Choroid plexus epithelial cell (primary cell): ENCODE results near the gene SYNRG.

Experiments used
- DNase-seq: peaks from one replicate; pipeline ENCODE4 v3.0.0-alpha.2; 2010; ENCODE audit warnings: low read depth
- H3K4me3 ChIP-seq: 2 replicates; pipeline ENCODE4 v1.5.1; 2011; ENCODE audit warnings: low read depth, mild to moderate bottlenecking, control low read depth, low read length, moderate library complexity
- TF ChIP-seq, protein P1 (sequence below): conservative IDR thresholded peaks from 2 replicates; pipeline ENCODE4 v1.5.1; 2011; ENCODE audit warnings: low read depth, mild to moderate bottlenecking, control low read depth, inconsistent platforms, low read length, moderate library complexity

Gene SYNRG

DNA sequence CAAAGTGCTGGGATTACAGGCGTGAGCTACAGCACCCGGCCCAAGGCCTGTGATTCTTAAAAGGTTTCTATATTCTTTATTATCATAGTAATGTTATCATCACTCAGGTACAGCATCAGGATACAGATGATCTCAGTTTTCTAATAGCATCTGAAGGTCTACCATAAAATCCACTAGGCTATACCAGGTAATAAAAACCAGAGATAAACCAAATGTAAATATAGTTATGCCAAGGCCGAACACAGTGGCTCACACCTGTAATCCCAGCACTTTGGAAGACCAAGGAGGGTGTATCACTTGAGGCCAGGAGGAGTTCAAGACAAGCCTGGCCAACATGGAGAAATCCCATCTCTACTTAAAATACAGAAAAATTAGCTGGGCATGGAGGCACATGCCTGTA, 53.8 kb downstream of the SYNRG start:
- no peak for DNase-seq
- H3K4me3 ChIP-seq = no peak overlapping the region
- TF ChIP-seq, protein P1, sequence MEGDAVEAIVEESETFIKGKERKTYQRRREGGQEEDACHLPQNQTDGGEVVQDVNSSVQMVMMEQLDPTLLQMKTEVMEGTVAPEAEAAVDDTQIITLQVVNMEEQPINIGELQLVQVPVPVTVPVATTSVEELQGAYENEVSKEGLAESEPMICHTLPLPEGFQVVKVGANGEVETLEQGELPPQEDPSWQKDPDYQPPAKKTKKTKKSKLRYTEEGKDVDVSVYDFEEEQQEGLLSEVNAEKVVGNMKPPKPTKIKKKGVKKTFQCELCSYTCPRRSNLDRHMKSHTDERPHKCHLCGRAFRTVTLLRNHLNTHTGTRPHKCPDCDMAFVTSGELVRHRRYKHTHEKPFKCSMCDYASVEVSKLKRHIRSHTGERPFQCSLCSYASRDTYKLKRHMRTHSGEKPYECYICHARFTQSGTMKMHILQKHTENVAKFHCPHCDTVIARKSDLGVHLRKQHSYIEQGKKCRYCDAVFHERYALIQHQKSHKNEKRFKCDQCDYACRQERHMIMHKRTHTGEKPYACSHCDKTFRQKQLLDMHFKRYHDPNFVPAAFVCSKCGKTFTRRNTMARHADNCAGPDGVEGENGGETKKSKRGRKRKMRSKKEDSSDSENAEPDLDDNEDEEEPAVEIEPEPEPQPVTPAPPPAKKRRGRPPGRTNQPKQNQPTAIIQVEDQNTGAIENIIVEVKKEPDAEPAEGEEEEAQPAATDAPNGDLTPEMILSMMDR = no peak

DNA sequence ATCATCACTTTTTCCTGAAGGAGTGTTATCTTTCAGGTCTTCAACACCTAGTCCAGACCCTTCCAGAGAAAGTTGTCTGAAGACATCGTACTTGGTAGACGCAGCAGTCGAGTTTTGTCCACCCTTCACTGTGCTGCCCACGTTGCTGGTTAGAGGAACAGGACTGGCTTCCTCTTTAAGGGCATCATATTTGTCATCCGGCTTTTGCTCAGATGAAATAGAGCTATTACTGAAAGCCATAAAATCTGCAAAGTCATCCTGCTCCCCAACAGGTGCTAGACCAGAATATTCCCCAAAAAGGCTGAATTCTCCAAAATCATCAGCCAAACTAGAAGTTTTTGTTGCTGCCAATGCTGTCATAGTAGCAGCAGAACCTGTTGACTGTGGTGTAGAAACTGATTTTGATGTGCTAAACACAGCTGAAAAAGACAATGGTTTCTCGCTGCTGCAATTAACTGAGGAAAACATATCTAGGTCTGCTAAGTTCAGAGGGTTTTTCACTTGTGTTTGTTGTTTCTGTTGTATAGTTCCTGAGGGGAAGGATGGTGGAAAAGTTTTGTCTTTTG, 55.7 kb downstream of the SYNRG start:
- DNase-seq = no peak
- TF ChIP-seq, protein P1 = no peak
- no peak overlapping the region for H3K4me3 ChIP-seq

DNA sequence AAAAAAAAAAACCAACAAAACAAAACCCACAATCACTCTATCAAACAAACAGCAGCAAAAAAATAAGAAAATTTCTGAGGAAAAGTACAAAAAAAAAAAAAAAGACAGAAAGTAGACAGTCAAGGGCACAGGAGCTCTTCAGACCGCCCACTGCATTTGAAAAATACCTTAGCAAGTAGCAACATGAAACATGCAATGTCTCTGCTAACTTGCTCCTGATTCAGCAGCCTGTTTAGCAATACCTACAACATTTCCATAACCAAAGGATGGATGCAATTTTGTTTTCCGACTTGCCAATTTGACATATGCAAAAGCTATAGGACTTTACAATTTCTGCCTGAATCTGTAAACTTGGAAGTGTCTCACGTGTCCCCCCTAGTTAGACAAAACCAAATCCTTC, 57.4 kb downstream of the SYNRG start:
- TF ChIP-seq, protein P1 = no peak
- DNase-seq = peak; percentile 37
- no peak overlapping the region for H3K4me3 ChIP-seq

DNA sequence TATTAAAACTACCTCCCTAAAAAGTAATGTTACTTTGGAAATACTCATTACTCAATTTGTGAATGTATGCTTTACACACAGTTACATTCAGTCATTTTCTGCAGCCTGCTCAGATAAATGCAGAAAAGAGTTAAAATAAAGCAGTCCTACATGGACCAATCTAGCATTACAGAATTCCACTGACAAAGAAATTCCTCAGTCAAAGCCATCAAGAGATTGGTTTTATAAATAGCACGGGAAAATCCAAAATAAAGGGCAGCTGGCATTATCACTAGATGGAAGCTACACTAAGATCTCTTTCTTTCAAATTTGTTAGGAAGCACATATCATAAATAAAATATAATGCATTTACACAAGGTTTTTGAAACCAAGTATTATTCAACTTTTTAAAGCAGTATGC, 61.2 kb downstream of the SYNRG start:
- H3K4me3 ChIP-seq = no peak overlapping the region
- TF ChIP-seq, protein P1 = no peak
- DNase-seq = no peak

DNA sequence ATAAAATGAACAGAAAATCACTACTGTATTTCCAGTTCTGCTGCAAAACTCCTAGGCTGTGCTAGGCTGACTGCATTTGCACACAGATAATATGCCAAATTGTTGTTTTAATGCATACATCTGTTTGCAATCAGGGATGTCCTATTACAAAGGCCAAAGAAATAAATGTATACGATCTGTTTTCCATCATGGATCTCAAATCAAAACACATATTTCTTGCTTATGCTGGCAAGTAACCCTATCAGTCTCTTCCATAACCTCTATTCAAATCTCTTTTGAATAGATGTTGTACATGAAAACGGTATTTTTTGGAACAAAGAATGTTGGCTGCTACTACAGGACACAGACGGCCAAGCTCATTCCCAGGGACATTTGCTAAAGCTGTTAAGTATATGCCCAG, 62.9 kb downstream of the SYNRG start:
- H3K4me3 ChIP-seq = no peak overlapping the region
- no peak for DNase-seq
- TF ChIP-seq, protein P1 = no peak

DNA sequence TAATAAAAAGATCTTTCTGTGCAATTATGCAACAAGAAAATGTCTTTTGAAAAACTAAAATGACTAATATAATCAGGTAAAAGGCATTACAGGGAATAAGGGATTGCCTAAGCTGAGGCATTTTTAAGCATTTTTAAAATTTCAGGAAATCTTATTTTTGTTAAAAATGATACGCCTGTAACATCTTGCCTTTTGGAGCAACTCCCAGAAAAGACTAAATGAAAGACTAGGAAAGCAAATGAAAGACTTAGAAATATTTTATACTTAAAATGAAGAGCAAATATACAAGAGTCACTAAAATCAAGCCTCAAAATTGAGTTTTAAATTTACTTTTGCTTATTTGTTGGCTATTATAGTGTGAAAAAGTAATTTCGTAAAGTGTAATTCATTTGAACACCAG, 63.7 kb downstream of the SYNRG start:
- H3K4me3 ChIP-seq = no peak overlapping the region
- no peak for DNase-seq
- TF ChIP-seq, protein P1 = no peak

DNA sequence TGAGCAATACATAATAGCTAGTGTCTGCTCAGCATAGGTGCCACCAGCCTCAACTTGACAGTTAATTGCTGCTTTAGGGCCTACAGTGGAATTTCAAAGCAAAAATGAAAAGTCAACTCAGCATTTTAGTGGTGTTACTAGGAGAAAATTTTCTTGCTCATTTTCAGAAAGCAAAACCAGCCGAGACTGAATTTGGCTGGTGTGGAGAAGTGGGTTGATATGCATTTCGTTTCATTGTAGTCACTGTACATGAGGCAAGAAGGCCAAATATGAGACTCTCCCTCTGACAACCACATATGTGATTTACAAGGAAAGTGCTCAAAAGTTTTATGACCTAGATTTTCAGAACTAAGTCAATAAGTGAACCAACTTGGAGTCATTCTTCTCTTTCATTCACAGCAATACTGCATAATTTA, 65.6 kb downstream of the SYNRG start:
- no peak for DNase-seq
- no peak overlapping the region for H3K4me3 ChIP-seq
- TF ChIP-seq, protein P1 = no peak
